IMR-90 (cell line): ENCODE results near the gene TVP23A. TPM values are rescaled to one million over a fixed set of nuclear protein-coding genes. Genes with fewer than 3 reads are reported as not detected.

Experiments used
- ATAC-seq: fragments of 200-7000 bp; cut with Tn5 transposase; 2 replicates; pipeline ENCODE4 v1.9.1; 2020; ENCODE audit warnings: low read depth, mild to moderate bottlenecking, moderate library complexity
- BruUV-seq: library from RNA; stranded (reverse); fragments of 400-500 nt; replicated peaks from 2 replicates; lab custom pipeline; 2021; lab: Mats Ljungman, UMichigan
- CTCF ChIA-PET: fragments of 300-600 bp; formaldehyde crosslinking; extraction: SDS; loops from one replicate; lab custom pipeline; 2021; ENCODE audit warnings: antibody characterized with exemption; lab: Yijun Ruan, JAX
- POLR2A ChIA-PET: fragments of 300-600 bp; sonication (Branson Sonifier 250); formaldehyde crosslinking; loops from one replicate; lab custom pipeline; 2022; ENCODE audit warnings: antibody characterized with exemption; ENCODE audit not compliant: unreplicated experiment; lab: Charles Lee
- DNase-seq: peaks from one replicate; pipeline ENCODE4 v3.0.0; 2013
- H2AFZ ChIP-seq: replicated peaks from 2 replicates; pipeline ENCODE3; 2013; ENCODE audit warnings: low read length, mild to moderate bottlenecking; ENCODE audit not compliant: poor library complexity
- H2AK5ac ChIP-seq: 2 replicates; pipeline ENCODE4 v1.6.1; 2013; ENCODE audit warnings: low read depth, low read length, inconsistent platforms
- H2AK9ac ChIP-seq: replicated peaks from 2 replicates; pipeline ENCODE3; 2013; ENCODE audit warnings: mild to moderate bottlenecking, low read depth, low read length, moderate library complexity; ENCODE audit not compliant: poor library complexity
- H2BK120ac ChIP-seq: 2 replicates; pipeline ENCODE4 v1.6.1; 2013; ENCODE audit warnings: low read depth, low read length, inconsistent platforms
- H2BK15ac ChIP-seq: 3 replicates; pipeline ENCODE4 v1.6.1; 2013; ENCODE audit warnings: low read depth, low read length, inconsistent platforms
- H2BK20ac ChIP-seq: 2 replicates; pipeline ENCODE4 v1.6.1; 2013; ENCODE audit warnings: low read depth, mild to moderate bottlenecking, inconsistent platforms, low read length, moderate library complexity
- H2BK5ac ChIP-seq: 2 replicates; pipeline ENCODE4 v1.6.1; 2013; ENCODE audit warnings: mild to moderate bottlenecking, low read depth, low read length, inconsistent platforms; ENCODE audit not compliant: poor library complexity, severe bottlenecking
- H3K14ac ChIP-seq: replicated peaks from 2 replicates; pipeline ENCODE4 v1.6.1; 2013; ENCODE audit warnings: low read depth, low read length, inconsistent platforms
- H3K18ac ChIP-seq: 2 replicates; pipeline ENCODE4 v1.6.1; 2013; ENCODE audit warnings: low read depth, low read length, control low read depth
- H3K23ac ChIP-seq: 2 replicates; pipeline ENCODE4 v1.6.1; 2013; ENCODE audit warnings: low read depth, low read length, inconsistent platforms
- H3K27ac ChIP-seq: 2 replicates; pipeline ENCODE4 v1.5.1; 2013; ENCODE audit warnings: mild to moderate bottlenecking, control low read depth, low read length; ENCODE audit not compliant: insufficient read depth
- H3K27me3 ChIP-seq: 2 replicates; pipeline ENCODE4 v1.6.1; 2013; ENCODE audit warnings: low read length; ENCODE audit not compliant: control insufficient read depth, insufficient read depth
- H3K36me3 ChIP-seq: 2 replicates; pipeline ENCODE4 v1.6.1; 2013; ENCODE audit warnings: low read length, mixed read lengths; ENCODE audit not compliant: control insufficient read depth, insufficient read depth
- H3K4ac ChIP-seq: 2 replicates; pipeline ENCODE4 v1.6.1; 2013; ENCODE audit warnings: low read depth, low read length, inconsistent platforms
- H3K4me1 ChIP-seq: 2 replicates; pipeline ENCODE4 v1.6.1; 2013; ENCODE audit warnings: low read length, mixed read lengths; ENCODE audit not compliant: control insufficient read depth, insufficient read depth
- H3K4me2 ChIP-seq: 2 replicates; pipeline ENCODE4 v1.6.1; 2013; ENCODE audit warnings: low read depth, mild to moderate bottlenecking, control low read depth, low read length, moderate library complexity
- H3K4me3 ChIP-seq: 2 replicates; pipeline ENCODE4 v1.5.1; 2013; ENCODE audit warnings: low read depth, mild to moderate bottlenecking, control low read depth, low read length, moderate library complexity; ENCODE audit not compliant: insufficient read depth
- H3K56ac ChIP-seq: 2 replicates; pipeline ENCODE4 v1.6.1; 2013; ENCODE audit warnings: low read length, inconsistent platforms; ENCODE audit not compliant: insufficient read depth; ENCODE audit errors: extremely low read depth
- H3K79me1 ChIP-seq, 2 experiments: 2 replicates each; pipeline ENCODE4 v1.6.1; 2013; ENCODE audit warnings: low read length in 2 of 2, inconsistent platforms in 1 of 2, low read depth in 1 of 2
- H3K9ac ChIP-seq: 2 replicates; pipeline ENCODE4 v1.6.1; 2013; ENCODE audit warnings: low read depth, low read length, control low read depth
- H3K9me1 ChIP-seq: 2 replicates; pipeline ENCODE4 v1.6.1; 2013; ENCODE audit warnings: low read length, inconsistent platforms; ENCODE audit not compliant: insufficient read depth
- H3K9me3 ChIP-seq: 2 replicates; pipeline ENCODE4 v1.6.1; 2013; ENCODE audit warnings: low read length; ENCODE audit not compliant: control insufficient read depth, insufficient read depth
- H4K20me1 ChIP-seq: 2 replicates; pipeline ENCODE4 v1.6.1; 2013; ENCODE audit warnings: low read length, inconsistent platforms; ENCODE audit not compliant: insufficient read depth
- H4K5ac ChIP-seq: 2 replicates; pipeline ENCODE4 v1.6.1; 2013; ENCODE audit warnings: mild to moderate bottlenecking, low read depth, low read length, control low read depth
- H4K8ac ChIP-seq, 2 experiments: 2 replicates each; pipeline ENCODE4 v1.6.1; 2013; ENCODE audit warnings: low read depth in 2 of 2, low read length in 2 of 2, control low read depth in 1 of 2, inconsistent platforms in 1 of 2
- H4K91ac ChIP-seq: 2 replicates; pipeline ENCODE4 v1.6.1; 2013; ENCODE audit warnings: low read depth, low read length, inconsistent platforms; ENCODE audit not compliant: insufficient read depth
- CTCF ChIP-seq: conservative IDR thresholded peaks from 2 replicates; pipeline ENCODE4 v1.5.1; 2012; ENCODE audit warnings: mild to moderate bottlenecking, low read depth, low read length, improper control_type of control experiment
- ELK1 ChIP-seq: fragments of 150-350 bp; IDR thresholded peaks from 2 replicates; pipeline ENCODE4 v1.6.1; 2016; ENCODE audit warnings: low read depth, mild to moderate bottlenecking, low read length, moderate library complexity, borderline replicate concordance
- MAFK ChIP-seq: IDR thresholded peaks from 2 replicates; pipeline ENCODE4 v1.6.1; 2012; ENCODE audit warnings: low read depth, low read length, improper control_type of control experiment
- MXI1 ChIP-seq: IDR thresholded peaks from 2 replicates; pipeline ENCODE4 v1.6.1; 2012; ENCODE audit warnings: low read depth, mild to moderate bottlenecking, low read length, moderate library complexity, borderline replicate concordance
- NFE2L2 ChIP-seq: fragments of 150-350 bp; IDR thresholded peaks from 2 replicates; pipeline ENCODE4 v1.6.1; 2016; ENCODE audit warnings: low read depth, mild to moderate bottlenecking, low read length
- RCOR1 ChIP-seq: IDR thresholded peaks from 2 replicates; pipeline ENCODE4 v1.6.1; 2012; ENCODE audit warnings: mild to moderate bottlenecking, low read length, improper control_type of control experiment; ENCODE audit not compliant: insufficient replicate concordance
- SMC3 ChIP-seq: fragments of 150-350 bp; IDR thresholded peaks from 2 replicates; pipeline ENCODE4 v1.6.1; 2016; ENCODE audit warnings: low read depth, mild to moderate bottlenecking, antibody characterized with exemption, low read length, moderate library complexity
- WGBS, 2 experiments: methylation state at CpG; one replicate each; pipeline versions ENCODE4 v1.1.5 to v1.1.7; 2013; ENCODE audit warnings: missing lambda C conversion rate in 2 of 2; ENCODE audit not compliant: insufficient read length in 1 of 2; ENCODE audit errors: extremely low coverage in 2 of 2; 5-methylcytosine and 5-hydroxymethylcytosine counted together
- dilution Hi-C: fragments of 300-500 bp; cut with HindIII; formaldehyde crosslinking; loops from one replicate; pipeline ENCODE4 v1.14.3; 2018; ENCODE audit warnings: low sequenced_read_pairs; ENCODE audit not compliant: unreplicated experiment
- in situ Hi-C: fragments of 300-500 bp; cut with MboI; formaldehyde crosslinking; loops from 3 replicates; pipeline ENCODE4 v1.14.3; 2019; ENCODE audit warnings: low sequenced_read_pairs, inconsistent platforms, mixed read lengths
- intact Hi-C: fragments of 100-400 bp; cut with micrococcal nuclease; formaldehyde crosslinking; loops from 2 replicates; pipeline ENCODE4 v1.10.0; 2022
- polyA plus RNA-seq, 3 experiments: library from polyadenylated mRNA; depleted of rRNA; stranded (reverse); fragments of >200 nt; gene quantifications; 2 replicates each; pipeline ENCODE4 v1.2.3, GENCODE V29; 2012; ENCODE audit warnings: low replicate concordance in 1 of 3
- total RNA-seq: library from RNA; depleted of rRNA; stranded (reverse); fragments of >200 nt; gene quantifications from 2 replicates; pipeline ENCODE4 v1.2.3, GENCODE V29; 2012

TVP23A gene
- total and polyA plus RNA-seq, 2 of the 4 experiments (the other 2 are of a cell fraction): not detected

GRCh38 chr16:10756574-10756973 lies 62.0 kb downstream of the TVP23A start:
- Histone ChIP-seq H3K9ac (no peak overlapping the region), H3K36me3 (peaks cover 29% of the 10 kb centered on the region), H4K8ac (no peak overlapping the region), H3K18ac (no peak overlapping the region), H2BK120ac (no peak overlapping the region), H4K20me1 (no peaks in the 10 kb centered on the region), H2AFZ (no peak overlapping the region), H3K14ac (no peak overlapping the region), H3K23ac (no peak overlapping the region), H4K91ac (no peak overlapping the region), H2AK5ac (no peak overlapping the region), H3K9me1 (peaks cover 13% of the 10 kb centered on the region; the same call in 1 of the 2 replicates), H3K56ac (no peak overlapping the region), H3K27me3 (no peaks in the 10 kb centered on the region), H3K9me3 (no peaks in the 10 kb centered on the region), H3K27ac (no peak overlapping the region), H3K79me1 (no peaks in the 10 kb centered on the region), H3K4me2 (no peak overlapping the region), H3K4me3 (no peak overlapping the region), H2BK15ac (no peak overlapping the region), H2BK20ac (no peak overlapping the region), H2AK9ac (no peak overlapping the region), H3K4ac (no peak overlapping the region), H2BK5ac (no peak overlapping the region), H4K5ac (no peak overlapping the region), H3K4me1 (peaks cover 1% of the 10 kb centered on the region; the same call in 1 of the 2 replicates)
- BruUV-seq: no TSS peak
- intact Hi-C loops (loop anchor here (5.0 kb wide), 1 partner anchor 161 kb away; no protein-coding TSS in a partner anchor), dilution Hi-C loops (no loop called here), in situ Hi-C loops (no loop called here)
- CTCF ChIA-PET: interaction anchor here (0.6 kb wide), 1 partner anchor 50 kb away, joined by 3 read pairs; no protein-coding TSS in a partner anchor
- TF ChIP-seq ELK1 (no peak), SMC3 (no peak), MXI1 (no peak), RCOR1 (no peak), CTCF (no peak), MAFK (no peak), NFE2L2 (no peak)
- WGBS, 2 experiments: 63% methylated on average over 4 of the region's 6 CpGs; no CpG with 5 or more reads in 1 of the 2 experiments
- peak; percentile 62 for DNase-seq
- POLR2A ChIA-PET: no interaction called here
- ATAC-seq: no peak
